NCI-H2227 (cell line): ENCODE measurements around the gene IL5RA.
A peak's percentile ranks its signal among the peaks of the same experiment; 100 is the strongest.

ENCODE experiments used
- DNase-seq: peaks from one replicate; lab custom pipeline; 2025; ENCODE audit not compliant: unreplicated experiment; lab: John Stamatoyannopoulos, UW

IL5RA gene

GRCh38 chr3:3110299-3110630 lies at the start of gene IL5RA:
Gene IL5RA, minus strand, starts transcription at chr3:3110374. Its CDS starts 5,390 bp downstream, at chr3:3104984.
- DNase-seq: peak; percentile 64

GRCh38 chr3:3157484-3157883 lies 47.3 kb upstream of the IL5RA start:
- no peak for DNase-seq

DNA sequence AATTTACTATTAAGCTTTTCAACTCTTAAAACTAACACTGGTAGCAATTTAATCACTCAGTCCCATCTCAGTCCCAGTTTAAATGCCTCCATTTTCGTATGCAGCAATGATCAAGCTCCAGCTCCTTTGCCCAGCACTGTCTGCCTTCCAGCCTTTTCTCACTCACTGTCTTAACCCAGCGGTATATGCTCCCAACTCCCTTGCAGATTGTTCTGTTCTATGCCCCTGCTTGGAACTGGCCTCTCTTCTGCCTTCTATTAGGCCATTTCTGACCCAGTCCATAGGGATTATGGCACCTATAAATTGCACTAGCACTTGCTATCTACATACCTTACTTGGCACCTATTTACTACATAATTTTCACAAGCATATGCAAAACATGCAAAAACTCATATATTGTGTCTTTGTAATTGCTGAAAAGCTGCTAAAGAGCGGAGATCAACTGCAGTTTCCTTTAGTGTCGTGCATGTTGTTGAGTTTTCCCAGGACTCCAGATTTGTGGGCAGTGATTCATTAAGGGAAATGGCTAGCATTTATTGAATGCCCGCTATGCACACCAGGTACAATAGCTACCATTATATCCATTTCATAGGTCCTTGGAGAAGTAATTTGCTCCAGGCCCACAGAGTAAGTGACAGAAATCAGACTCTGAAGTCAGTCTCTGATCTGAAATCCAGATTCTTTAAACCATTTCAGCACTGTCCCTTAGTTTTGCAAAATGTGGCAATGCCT lies 44.9 kb upstream of the IL5RA start:
- DNase-seq: no peak

DNA sequence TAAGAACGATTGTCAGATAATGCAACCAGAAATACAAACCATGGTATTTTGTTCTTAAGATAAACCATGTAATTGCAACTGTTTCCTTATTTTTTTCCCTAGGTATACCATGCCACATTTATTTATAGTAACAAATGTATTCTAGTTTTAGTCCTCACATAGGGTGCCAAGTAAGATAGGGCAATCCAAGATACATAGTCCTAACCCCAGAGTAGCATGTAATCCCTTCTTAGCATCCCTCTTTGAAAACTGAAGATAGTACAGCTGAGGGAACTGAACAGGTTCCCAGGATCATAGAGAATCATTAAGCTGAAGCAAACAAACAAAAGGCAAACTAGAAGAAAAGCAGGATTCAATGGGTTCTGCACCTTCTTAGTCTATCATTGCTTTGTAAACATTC lies 41.3 kb upstream of the IL5RA start:
- DNase-seq: no peak

GRCh38 chr3:3149560-3149959 lies 39.4 kb upstream of the IL5RA start:
- no peak for DNase-seq

- no peak for DNase-seq
These were observed 35.7 kb upstream of the IL5RA start for GRCh38 chr3:3145831-3146230.

GRCh38 chr3:3141939-3142338 lies 31.8 kb upstream of the IL5RA start:
- DNase-seq: no peak

- DNase-seq: no peak
These were observed 27.4 kb upstream of the IL5RA start for GRCh38 chr3:3137526-3137925.

DNA sequence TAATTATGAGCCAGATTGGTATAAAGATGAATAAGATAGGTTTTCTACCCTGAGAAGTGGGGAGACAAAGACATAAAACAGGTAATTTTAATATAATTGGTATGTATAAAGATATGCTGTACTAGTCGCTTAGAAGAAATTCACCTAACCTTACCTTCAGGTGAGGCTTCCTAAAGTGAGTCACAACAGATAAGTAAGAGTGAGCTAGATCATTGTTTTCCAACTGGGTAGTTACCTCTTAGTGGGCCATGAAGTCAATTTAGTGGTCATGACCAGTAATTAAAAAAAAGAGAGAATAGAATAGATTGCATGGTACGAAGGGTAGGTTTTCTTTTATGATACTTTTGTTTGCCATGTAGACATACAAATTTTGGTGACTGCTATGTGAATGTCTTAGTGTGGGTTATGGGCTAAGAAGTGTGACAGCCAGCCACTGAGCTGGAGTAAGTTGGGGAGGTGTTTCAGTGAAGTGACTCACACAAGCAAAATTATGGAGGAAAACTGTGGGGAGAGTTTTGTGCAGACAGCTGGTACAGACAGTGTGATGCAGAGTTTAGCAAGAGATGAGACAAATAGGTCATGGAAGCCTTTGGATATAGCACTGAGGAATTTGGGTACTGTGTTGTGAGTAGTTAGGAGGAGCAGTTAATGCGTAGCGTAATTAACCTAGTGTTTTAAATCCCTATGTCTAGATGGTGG lies 24.7 kb upstream of the IL5RA start:
- DNase-seq: no peak

DNA sequence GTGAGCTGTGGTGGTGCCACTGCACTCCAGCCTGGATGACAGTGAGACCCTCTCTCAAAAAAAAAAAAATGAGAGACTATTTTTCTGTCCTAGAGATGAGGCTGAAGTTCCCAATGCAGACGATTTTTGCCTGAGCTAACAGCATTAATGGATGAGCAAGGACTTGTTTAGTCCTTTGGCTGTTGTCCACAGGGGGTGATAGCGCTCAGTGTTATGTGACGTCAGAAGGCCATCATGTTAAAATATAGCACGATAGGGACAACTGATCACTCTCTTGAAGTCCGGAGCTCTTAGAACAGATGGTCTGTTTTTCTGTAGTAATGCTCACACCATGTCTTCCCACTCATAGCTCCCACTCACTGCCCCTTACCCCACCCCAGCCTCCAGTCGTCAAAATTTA lies 23.3 kb upstream of the IL5RA start:
- DNase-seq: no peak

GRCh38 chr3:3129579-3129978 lies 19.4 kb upstream of the IL5RA start:
- no peak for DNase-seq

- no peak for DNase-seq
These were observed 17.3 kb upstream of the IL5RA start for GRCh38 chr3:3127432-3128010.

GRCh38 chr3:3126477-3127431 lies 16.6 kb upstream of the IL5RA start, which contains the start of gene TRNT1:
Gene TRNT1, plus strand, starts transcription at chr3:3126940. Its CDS starts 2,101 bp downstream, at chr3:3129041.
- peak; percentile 94 for DNase-seq

GRCh38 chr3:3125977-3126376 lies 15.8 kb upstream of the IL5RA start:
- DNase-seq: no peak

GRCh38 chr3:3119393-3119851 lies 9.2 kb upstream of the IL5RA start:
- DNase-seq: no peak

DNA sequence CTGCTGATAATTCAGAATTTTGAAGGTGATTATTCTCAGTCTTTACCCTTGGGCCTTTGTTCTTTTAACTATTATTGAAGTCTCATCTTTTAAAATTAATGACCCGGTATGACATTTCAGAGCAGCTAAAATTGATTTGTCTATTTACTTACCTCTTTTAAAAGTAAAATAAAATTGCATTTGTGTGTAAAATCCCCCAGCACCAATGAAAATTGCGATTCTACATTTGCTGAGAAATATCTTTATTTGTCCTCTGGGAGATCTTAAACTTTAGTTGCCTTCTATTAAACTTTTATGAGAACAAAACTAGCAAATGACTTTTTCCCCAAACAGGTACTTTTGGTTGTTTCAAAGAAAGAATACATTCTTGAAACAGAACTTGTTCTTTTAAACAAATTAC lies 7.5 kb upstream of the IL5RA start:
- DNase-seq: no peak

DNA sequence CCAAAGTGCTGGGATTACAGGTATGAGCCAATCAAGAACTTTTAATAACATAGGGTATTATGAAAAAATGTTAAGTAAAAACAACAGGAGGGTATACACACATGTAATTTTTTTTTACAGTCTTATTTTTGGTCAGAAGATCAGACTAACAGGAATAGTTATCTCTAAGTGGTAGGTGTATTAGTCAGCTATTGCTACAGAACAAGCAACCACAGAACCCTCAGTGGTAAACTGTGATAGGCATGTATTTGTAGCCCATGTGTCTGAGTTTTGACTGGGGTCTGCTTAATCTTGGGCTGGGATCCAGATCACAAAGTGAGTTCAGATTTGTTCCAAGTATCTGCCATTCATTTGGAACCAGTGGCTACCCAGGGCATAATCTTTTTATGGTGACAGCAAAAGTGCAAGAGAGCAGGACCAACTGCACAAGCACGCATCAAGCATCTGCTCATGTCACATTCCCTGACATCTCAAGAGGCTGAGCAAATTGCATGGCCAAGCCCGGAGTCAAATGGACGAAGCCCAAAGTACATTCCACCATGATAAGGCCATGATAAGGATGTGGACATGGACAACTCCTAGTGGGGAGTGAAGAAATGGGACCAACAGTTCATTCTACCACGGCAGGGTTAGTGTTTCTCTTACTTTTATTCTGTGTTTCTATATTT lies 3.0 kb upstream of the IL5RA start:
- no peak for DNase-seq

DNA sequence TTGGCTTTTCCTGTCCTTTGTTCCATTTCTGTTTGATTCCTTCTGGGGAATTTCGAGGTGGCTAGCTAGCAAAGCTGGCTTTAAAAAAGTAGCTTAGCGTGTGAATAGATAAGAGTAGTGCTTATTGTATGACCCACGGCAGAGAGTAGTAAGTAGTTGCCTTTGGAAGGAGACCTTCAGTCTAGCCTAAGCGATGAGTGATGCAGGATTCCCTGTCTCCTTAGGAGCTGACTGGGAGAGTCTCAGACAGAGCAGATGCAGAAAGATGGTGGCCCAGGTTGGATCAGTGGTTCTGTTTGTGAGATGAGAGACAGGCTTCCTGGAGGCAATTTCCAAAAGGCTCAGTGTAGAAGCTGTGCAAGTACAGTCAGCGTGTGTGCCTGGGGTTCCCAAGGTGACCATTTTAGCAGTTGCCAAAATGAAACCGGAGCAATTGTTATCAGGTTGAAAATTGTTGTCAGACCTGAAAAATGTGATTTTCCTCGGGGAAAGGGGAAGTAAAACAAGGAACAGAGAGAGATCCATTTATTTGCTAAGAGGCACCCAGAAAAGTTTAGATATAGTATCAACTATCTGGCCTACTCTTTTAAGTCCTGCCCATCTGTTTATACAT lies 681 bp upstream of the IL5RA start:
- DNase-seq: peak; percentile 21

GRCh38 chr3:3109407-3110298 lies 521 bp downstream of the IL5RA start:
- no peak for DNase-seq
